NCI-H2107 (cell line): ENCODE results near the gene MYO18A.

ENCODE experiments used
- DNase-seq: peaks from one replicate; lab custom pipeline; 2025; lab: John Stamatoyannopoulos, UW

Gene MYO18A

DNA sequence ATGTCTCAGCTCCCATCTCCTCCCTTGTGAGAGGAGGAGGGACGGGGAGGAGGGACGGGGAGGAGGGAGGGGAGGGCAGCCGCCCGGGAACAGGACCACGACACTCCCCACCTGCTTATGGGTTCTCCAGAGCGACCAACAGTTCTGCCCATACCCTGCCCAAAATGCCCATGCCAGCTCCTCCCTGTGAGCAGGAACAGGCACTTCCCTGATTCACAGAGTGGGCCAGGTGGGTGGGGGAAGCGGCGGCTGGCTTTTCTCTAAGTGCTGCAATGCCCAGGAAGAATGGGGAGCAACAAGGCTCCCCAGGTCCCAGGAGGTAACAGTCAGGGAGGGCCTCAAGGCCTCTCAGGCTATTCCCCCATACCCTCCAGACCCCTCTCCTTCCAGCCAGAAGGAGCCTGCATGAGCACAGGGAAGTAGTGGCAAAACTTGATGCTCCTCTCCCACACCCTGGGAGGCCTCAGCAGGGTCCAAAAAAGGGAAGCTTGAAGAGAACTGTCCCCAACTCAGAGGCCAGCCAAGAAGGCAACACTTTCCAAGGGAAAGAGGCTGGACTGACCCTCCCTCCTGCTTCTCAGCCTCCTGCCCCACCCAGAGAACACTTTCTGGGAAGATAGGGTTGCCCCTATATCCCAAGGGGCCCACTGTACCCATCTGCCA lies 53.8 kb downstream of the MYO18A start:
- DNase-seq = no peak

DNA sequence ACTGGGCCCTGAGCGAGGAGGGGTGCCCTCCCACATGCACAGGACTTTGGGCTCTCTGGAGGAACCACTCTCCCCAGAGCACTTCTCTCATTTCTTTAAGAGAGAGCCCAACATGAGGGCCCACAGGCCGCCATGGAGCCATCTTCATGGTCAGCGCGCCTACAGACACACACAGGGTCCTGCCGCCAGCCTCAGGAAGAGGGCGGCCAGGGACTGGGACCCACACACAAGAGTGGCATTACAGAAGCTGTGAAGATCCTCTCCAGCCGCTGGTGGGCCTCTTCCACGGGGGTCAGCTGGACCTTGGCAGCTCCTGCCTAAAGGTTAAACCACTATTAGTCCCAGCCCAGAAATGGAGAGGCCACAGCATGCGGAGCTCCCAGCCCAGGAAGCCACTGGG lies 54.5 kb downstream of the MYO18A start:
- DNase-seq = no peak

DNA sequence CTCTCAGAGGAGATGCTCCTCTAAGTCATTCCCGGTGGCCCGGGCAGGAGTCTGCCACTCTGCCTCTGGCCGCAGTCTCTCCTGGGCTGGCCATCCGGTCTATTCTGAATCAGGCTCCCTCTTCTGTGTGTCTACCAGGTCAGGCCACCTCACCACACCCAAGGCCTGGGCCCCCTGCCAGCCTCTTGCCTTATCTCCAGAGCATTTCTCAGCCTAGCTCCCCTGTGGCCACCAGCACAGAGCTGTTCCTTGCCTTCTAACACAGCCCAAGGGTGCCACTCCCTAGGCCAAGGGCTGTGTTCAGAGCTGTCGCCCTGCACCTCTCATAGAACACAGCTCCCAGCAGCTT lies 55.3 kb downstream of the MYO18A start:
- DNase-seq = no peak

DNA sequence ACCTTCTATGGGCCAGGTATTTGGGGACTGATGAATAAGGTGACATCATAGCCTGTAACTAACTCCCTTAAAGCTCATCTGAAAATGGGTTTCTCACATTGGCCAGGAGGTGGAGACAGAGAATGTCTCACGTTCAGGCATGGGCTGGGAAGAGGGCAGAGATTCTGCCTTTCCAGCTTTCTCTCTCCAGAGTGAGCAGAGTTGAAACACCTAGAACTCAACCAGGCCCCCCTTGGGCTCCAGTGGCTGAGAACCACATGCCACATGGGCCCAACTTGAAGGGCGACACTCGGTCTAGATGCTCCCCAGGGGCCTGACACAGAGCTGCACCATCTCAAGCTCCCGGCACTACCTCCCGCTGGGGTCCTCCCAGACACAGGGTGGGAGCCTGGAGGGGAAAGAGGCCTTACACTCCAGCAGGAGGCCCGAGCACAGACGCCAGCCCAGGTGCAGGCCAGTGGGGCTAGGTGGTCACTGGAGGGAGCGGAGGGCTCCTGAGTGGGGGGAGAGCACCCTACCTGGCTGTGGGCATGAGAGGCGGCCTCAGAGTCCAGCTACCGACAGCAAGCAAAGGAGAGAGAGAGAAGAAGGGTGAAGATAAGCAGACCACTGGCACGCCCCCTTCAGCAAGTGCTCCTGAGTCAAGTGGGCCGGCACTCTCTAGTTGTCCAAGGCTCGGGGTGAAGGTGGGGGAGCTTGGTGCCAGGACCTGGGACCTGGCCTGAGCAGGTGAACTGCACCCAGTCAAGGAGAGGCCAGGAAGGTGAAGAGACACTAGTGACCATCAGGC lies 55.9 kb downstream of the MYO18A start:
- peak; percentile 84 for DNase-seq

DNA sequence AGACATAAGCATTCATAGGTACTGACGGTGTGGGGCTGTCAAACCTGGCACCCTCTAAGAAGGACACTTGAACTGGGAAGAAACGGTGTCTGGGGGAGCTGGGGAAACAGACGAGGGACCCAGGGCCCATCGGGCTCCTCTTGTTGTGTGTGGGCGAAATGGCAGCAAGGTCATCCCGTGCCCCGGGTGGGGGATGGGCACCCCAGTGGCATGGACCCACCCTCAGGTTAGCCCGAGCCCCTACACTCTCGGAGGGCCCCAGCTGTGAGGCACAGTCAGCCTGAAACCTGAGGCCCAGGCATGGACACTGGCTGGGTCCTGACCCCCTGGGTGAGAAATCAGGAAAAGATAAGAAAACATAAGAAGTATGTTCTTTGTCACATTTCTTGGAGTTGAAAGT lies 57.1 kb downstream of the MYO18A start:
- DNase-seq = no peak

DNA sequence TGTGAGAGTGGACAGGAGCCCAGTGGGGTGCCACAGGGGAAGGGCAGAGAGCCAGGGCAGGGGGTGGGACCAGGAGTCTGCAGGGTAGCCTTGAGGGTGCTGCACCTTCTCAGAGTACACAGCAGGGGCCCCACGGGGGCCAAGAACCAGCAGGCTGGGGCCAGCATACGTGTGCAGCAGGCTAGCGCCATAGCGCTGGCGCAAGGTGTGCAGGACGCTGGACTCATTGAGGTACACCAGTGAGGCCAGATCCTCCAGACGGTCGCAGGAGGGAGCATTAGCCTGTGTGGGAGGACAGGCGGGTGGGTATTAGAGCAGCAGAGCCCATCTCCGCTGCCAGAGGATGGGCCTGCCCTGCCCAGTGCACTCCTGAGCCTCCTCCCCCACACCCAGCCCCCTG lies 58.8 kb downstream of the MYO18A start:
- DNase-seq = no peak

DNA sequence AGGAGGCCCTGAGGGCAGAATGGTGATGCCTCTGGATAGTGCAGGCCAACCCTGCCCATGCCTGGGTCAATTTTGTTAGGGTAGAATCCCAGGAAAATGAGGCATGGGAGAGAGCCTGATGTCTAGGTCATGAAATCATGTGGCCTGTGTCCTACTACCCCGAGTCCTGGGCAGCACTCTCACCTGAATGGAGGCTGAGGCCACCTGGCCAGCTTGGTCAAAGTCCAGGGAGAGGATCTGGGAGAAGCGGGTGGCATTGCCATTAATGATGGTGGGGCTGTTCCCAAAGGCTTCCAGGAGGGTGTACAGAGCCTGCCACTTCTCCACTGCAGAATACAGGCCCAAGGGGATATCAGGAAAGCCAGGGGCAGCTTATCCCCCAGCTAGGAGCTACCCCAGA lies 59.8 kb downstream of the MYO18A start:
- DNase-seq = no peak

DNA sequence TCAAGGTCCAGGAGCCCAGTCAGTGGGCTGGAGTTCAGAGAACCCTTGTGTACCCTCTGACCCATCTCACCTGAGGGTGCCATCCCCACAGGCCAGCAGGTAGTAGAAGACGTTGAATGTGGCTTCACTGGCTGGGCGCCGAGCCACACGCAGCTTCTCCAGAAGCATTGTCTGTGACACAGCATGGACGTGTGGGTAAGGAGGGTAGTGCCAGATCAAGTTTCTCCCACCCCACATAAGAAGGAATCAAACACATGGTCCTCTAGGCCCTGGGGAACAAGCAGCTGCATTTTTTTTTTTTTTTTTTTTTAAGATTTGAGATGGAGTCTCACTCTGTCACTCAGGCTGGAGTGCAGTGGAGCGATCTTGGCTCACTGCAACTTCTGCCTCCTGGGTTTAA lies 60.9 kb downstream of the MYO18A start:
- DNase-seq = no peak

DNA sequence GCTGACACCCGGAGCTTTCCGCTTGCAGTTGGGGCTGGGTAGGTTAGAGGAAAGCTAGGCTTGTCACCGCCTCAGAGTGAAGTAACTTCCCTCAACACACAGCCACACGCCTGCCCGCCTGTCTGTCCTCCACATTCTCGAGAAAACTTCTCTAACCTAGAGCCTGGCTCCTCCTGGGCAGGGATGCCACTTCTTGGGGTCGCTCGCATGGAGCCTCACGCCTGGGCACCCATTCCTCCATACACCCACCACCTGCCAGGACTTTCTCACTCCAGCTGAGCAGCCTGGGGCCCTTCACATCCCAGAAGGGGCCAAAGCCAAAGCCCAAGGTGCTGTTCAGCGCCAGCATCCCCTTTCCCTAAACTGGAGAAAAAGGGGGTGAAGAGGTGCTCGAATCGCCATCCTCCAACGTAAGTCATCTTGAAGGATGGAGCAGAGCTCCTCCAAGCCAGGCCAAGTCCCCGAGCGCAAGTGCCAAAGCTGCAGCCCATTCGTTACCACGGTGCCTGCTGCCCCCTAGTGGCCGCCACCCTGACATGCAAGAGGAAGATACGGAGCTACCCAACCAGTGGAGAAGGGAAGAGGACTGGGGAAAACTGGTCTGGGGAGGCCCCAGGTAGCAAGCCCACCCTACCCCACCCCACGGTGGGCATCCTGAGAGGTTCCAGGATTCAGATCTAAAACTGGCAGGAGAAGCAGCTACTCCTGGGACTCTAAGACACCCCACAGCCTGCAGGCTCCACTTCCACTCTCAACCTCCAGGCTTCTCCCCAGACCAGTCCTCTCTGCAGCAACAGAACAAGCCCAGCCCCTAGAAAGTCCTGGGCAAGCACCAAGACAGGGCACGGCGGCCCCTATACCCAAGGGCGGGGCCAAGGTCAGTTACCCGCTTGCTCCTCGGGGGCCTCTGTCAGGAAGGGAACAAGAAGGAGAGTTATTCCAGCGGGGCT lies 63.1 kb downstream of the MYO18A start:
- peak; percentile 44 for DNase-seq

DNA sequence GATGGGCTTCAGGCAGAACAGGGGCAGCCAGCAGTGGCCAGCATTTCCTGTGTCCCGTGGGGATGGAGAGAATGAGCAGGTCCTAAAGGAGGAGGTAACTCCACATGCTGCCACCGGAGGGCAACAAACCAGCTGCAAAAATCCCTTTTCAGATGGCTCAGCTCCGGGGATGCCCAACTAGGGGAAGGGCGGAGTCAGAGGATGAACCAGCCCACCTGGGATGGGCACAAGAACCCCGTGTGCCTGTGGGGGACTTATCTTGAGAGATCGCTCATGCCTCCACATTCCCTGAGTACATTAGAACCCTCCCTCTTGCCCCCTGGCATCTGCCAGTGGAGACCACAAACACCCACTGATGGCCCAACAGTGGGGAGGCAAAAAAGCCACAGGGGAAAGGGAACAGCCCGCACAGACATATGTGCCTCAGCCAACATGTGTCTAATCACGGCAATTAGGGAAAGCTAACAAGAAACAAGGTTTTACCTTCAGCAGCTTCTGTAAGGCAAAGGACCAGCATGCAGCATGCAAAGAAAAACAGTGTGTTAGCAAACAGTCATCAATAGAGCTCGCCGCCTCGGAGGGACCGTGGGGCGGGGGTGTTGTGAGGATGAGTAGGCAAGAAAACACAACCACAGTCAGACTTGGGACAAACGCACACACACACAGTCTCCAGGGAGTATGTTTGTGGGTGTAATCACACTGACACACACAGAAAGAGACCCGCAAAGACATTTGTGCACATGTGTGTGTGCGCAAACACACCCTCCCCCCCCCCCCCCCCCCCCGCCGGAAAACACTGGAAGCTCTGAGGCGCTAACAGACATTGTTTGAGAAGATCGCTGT lies 64.0 kb downstream of the MYO18A start:
- DNase-seq = peak; percentile 30

DNA sequence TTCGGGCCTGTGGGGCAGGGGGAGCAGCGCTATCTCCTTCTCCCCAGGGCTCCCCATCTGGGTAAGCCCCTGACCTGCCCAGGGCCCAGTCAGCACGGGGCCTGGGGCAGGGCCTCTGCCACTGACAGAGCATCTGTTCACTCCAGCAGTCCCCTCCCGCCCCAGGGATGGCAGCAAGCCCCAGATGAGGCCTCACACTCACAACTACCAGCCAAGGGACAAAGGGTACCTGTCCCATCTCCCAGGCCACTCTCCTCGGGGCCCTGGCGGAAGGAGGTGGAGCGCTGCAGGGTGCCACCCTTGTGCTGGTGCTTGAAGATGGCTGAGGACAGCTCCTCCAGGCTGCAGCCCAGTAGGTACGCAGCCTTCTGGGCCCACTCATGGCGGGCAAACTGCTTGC lies 64.8 kb downstream of the MYO18A start:
- no peak for DNase-seq

DNA sequence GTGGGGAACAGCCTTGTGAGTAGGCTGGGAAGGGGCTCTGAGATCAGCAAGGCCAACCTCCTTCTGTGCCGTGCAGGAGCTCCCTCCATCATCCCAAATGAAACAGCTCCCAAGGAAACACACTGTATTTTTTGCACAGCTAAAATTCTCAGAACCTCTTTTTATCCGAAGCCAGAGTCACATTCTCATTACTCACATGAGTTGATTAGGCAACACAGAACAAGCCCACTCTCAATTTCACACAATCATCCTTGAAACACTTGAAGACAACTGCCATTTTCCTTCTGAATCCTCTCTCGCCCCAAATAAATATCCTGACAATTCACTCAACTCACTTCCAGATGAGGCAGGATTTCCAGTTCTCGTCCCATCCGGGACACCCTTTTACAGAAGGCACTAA lies 66.1 kb downstream of the MYO18A start:
- no peak for DNase-seq

DNA sequence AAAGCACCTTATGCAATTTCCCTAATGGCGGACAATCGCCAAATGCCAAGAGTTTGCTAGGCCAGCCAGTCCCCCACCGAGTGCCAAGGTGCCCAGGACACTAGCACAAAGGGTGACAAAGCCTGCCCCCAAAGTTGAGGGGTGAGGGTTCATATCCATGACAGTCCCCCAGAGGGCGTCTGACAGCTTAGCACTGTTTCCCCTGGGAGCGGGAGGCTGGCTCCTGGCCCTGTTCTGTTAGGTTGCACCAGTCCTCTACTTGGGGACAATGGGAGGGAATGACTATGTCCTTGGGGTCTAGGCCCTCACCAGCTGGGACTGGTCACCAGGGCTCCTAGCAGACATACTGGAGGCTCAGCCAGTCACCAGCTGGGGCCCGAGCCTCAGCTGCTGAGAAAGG lies 66.9 kb downstream of the MYO18A start:
- no peak for DNase-seq

DNA sequence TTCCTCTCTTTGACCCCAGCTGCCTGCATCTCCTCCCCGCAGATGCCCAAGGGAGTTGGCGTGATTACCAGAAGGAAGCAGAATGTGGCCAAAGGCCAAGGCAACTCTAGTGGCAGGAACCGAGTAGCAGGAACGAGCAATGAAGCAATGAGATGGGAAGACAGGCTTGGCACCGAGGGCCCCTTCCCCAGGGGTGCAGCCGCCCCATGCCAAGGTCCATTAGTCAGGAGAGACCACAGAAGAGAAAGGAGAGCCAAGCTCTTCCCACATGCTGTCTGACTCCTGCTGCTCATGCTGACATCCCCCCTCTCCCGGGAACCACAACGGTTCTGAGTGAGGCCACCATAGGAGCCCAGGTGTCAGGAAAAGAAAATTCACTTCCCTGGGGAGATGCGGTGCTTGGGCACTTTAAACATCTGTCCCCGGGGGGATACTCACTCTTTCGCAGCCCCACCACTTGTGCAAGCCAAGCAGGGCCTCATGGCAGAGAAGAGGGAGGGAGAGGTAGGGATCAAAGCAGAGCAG lies 67.4 kb downstream of the MYO18A start:
- peak; percentile 30 for DNase-seq

DNA sequence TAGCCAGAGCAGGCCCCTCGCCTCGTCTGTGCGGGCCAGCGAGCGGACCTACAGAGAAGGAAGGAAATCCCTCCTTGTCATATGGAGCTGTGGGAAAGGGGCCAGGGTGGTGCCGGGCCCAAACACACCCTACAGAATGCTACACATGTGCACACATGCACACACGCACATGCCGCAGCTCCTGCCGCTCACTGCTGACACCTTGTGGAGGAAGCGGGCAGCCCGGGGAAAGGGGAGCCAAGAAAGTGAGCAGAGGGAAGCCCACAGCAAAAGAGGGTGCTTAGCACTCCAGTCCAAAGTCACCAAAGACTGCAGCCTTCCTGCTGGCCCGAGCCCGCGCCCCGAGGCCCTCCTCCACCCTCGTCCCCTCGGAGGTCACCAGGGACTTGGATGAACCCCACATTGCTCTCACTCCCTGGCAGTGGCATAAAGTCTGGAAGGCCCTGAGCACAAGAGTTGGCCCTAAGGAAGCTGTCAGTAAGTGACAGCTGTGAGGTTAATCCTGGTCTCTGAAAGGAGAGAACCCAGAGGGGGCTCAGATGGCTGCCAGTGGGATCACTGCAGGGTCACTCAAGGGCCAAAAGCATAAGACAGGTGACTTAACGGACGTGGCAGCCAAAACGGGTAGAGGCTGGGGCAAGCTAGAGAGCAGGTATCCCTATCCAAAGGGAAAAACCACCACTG lies 68.2 kb downstream of the MYO18A start:
- peak; percentile 42 for DNase-seq

DNA sequence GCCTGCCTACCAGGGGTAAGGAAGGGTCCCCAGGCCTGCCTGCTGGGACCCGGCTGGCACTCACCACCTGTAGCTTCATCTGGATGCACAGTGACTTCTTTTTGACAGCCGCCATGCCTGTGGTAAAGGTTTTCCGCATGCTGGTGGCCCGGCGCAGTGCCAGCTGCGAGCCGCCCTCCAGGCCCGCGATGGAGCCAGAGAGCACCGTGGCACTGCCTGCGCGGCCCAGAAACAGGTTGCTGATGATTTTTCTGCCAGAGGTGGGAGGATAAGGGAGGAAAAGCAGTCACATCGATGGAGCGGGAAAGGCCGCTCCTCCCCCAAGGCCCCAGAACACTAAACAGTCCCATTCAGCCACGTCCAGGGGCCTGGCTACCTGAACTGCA lies 69.8 kb downstream of the MYO18A start:
- no peak for DNase-seq

DNA sequence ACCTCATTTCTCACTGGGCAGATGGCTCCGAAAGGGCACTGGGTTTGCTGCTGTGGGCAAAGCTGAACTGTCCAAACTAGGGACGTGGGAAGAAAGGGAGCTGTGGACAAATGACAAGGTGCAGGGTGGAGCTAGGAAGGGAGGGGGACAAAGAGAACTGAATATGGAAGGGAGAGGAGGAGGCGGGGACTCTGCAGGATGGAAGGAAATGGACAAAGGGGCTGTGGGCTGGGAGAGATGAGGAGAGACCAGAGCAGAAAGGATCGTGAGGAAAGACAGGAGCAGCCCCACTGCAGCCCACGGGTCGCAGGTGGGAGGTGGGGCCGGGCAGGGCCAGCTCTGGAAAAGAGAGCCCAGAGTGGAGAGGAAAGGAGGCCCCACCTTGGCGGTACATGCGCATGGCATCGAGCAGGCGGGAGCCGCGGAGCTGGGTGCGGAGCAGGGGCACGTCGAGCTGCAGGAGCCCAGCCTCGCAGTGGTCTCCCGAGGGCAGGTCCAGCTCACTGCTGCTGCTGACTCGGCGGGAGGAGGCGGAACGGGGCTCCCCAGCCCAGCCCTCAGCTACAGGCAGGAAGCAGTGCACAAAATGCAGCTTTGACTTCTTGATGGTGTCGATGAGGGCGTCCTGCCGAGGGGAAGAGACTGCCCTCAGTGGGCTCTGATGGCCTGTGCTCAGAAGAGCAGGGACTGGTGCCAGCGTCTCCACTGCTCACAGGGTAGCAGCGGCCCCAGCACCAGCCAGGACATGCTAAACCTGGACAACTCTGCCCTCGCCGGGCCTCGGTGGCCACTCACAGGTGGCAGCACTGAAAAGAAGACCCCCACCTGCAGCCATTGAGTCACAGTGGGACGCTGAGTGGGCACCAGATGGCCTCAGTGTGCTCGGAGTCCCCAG lies 70.5 kb downstream of the MYO18A start:
- DNase-seq = no peak

DNA sequence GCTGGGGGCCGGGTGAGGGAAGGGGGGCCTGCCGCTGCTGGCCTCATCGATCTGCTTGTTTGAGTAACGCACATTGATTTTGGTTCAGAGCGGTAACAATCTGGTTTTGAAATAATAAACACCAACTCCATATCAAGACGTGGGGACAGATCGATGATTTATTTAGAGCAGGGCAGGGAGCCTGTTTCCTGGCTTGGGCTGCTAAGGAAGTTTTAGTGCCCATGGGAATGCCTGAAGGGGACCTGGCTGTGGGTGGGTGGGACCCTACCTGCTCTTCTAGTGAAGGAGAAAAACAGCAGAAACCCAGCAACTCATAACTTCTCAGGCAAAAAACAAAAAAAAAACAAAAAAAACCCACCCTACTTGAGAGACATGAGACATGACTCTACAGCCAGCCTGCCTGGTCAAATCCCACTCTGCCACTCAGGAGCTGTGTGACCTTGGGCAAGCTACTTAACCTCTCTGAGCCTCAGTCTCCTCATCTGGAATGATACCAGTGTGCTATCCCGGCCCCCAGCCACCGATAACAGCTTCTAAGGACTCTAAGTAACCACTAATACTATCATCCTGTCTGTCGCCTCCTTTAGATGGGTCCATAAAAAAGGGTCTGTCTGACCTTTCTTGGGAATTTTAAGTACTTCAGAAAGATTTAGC lies 71.2 kb downstream of the MYO18A start:
- no peak for DNase-seq
